ENCODE results near the gene FCER2. TPM values are rescaled to one million over a fixed set of nuclear protein-coding genes. Genes with fewer than 3 reads are reported as not detected.

Gene FCER2
- total RNA-seq, 2 experiments from 2014 or later = 3.3 to 4.6 TPM

- Histone ChIP-seq H2AFZ (ENCODE audit: low read length) (peak within 1 kb of the TSS; percentile 77), H3K9me3 (ENCODE audit: low read length) (no peaks in the 10 kb centered on the region), H3K4me2 (ENCODE audit: low read length) (peak within 1 kb of the TSS; percentile 77), H3K79me2 (ENCODE audit: insufficient read depth, low read depth, low read length) (peaks cover 10% of the 10 kb centered on the region; the same call in 1 of the 2 replicates), H3K36me3 (ENCODE audit: insufficient read depth, low read length) (peaks cover under 1% of the 10 kb centered on the region; the same call in 1 of the 2 replicates), H3K27ac (ENCODE audit: low read depth, low read length, poor library complexity, severe bottlenecking) (no peak within 1 kb of the TSS), H3K4me3 (ENCODE audit: low read depth, low read length, poor library complexity, severe bottlenecking) (peak within 1 kb of the TSS; percentile 52), H3K4me1 (ENCODE audit: insufficient read depth, low read length, poor library complexity, severe bottlenecking) (peaks cover 43% of the 10 kb centered on the region), H4K20me1 (ENCODE audit: insufficient read depth, low read length) (no peaks in the 10 kb centered on the region), H3K9me2 (ENCODE audit: insufficient read depth, low read length) (no peaks in the 10 kb centered on the region)
- POLR2A ChIA-PET = no interaction called here
- BruUV-seq (replicated peaks) = no TSS peak
- DNase-seq (ENCODE audit: low spot score) = no peak
- no peak for TF ChIP-seq EZH2phosphoT487 (IDR thresholded peaks at IDR 0.05; ENCODE audit: borderline replicate concordance, low read depth, low read length)
- no peak for TF ChIP-seq CTCF (conservative IDR thresholded peaks at IDR 0.05; ENCODE audit: low read length)
- CTCF ChIA-PET (ENCODE audit: unreplicated experiment) = no interaction called here
- intact Hi-C loops (cut with micrococcal nuclease; ENCODE audit: unreplicated experiment) = no loop called here
Measured at GRCh38 chr19:7676854-7677253, 25.1 kb downstream of the FCER2 start, which contains the start of gene MCEMP1. TSS of gene MCEMP1 (plus strand) at chr19:7677090. CDS start at chr19:7677121, 31 bp downstream.

- POLR2A ChIA-PET = no interaction called here
- intact Hi-C loops (cut with micrococcal nuclease; ENCODE audit: unreplicated experiment) = no loop called here
- peak; percentile 53 for DNase-seq (ENCODE audit: low spot score)
Measured at GRCh38 chr19:7676376-7676775, 25.6 kb downstream of the FCER2 start.

More at GRCh38 chr19:7676376-7676775, 25.6 kb downstream of the FCER2 start:
- H3K36me3 ChIP-seq (ENCODE audit: insufficient read depth, low read length) = no peaks in the 10 kb centered on the region
- no peaks in the 10 kb centered on the region for H3K9me3 ChIP-seq (ENCODE audit: low read length)
- no TSS peak for BruUV-seq (replicated peaks)
- peaks cover 7% of the 10 kb centered on the region; the same call in 1 of the 2 replicates for H3K79me2 ChIP-seq (ENCODE audit: insufficient read depth, low read depth, low read length)
- TF ChIP-seq CTCF (conservative IDR thresholded peaks at IDR 0.05; ENCODE audit: low read length) (no peak), EZH2phosphoT487 (IDR thresholded peaks at IDR 0.05; ENCODE audit: borderline replicate concordance, low read depth, low read length) (no peak)
- peak overlapping the region; percentile 77 for H2AFZ ChIP-seq (ENCODE audit: low read length)
- CTCF ChIA-PET (ENCODE audit: unreplicated experiment) = no interaction called here
- peak overlapping the region; percentile 52 for H3K4me3 ChIP-seq (ENCODE audit: low read depth, low read length, poor library complexity, severe bottlenecking)
- no peaks in the 10 kb centered on the region for H3K9me2 ChIP-seq (ENCODE audit: insufficient read depth, low read length)
- no peak overlapping the region for H3K27ac ChIP-seq (ENCODE audit: low read depth, low read length, poor library complexity, severe bottlenecking)
- H3K4me1 ChIP-seq (ENCODE audit: insufficient read depth, low read length, poor library complexity, severe bottlenecking) = peaks cover 41% of the 10 kb centered on the region
- H3K4me2 ChIP-seq (ENCODE audit: low read length) = peak overlapping the region; percentile 77
- no peaks in the 10 kb centered on the region for H4K20me1 ChIP-seq (ENCODE audit: insufficient read depth, low read length)

Measured in OCI-LY7 (cell line).